DOHH2 (cell line): ENCODE results near the gene ADGRE1.

ENCODE experiments used
- H3F3A ChIP-seq: fragments of 200-600 bp; sonication (generic), shearing (Covaris generic); 2 replicates; pipeline ENCODE4 v1.6.0; 2016; ENCODE audit warnings: antibody characterized with exemption, mild to moderate bottlenecking; ENCODE audit not compliant: control insufficient read depth, insufficient read depth
- H3K27ac ChIP-seq: fragments of 200-600 bp; sonication (generic); 2 replicates; pipeline ENCODE4 v1.5.1; 2014; ENCODE audit warnings: low read depth, mild to moderate bottlenecking, low read length, moderate library complexity
- H3K27me3 ChIP-seq: fragments of 200-600 bp; sonication (generic); 2 replicates; pipeline ENCODE4 v1.6.1; 2014; ENCODE audit warnings: mild to moderate bottlenecking, low read length, mixed read lengths; ENCODE audit not compliant: control insufficient read depth
- H3K36me3 ChIP-seq: fragments of 200-600 bp; sonication (generic); 2 replicates; pipeline ENCODE4 v1.6.1; 2014; ENCODE audit warnings: mild to moderate bottlenecking, low read length, moderate library complexity, mixed read lengths; ENCODE audit not compliant: control insufficient read depth
- H3K4me1 ChIP-seq: fragments of 200-600 bp; sonication (generic); 2 replicates; pipeline ENCODE4 v1.6.1; 2014; ENCODE audit warnings: mild to moderate bottlenecking, low read length, mixed read lengths; ENCODE audit not compliant: control insufficient read depth
- H3K4me2 ChIP-seq: fragments of 200-600 bp; sonication (generic); 2 replicates; pipeline ENCODE4 v1.6.0; 2014; ENCODE audit warnings: mild to moderate bottlenecking, low read length, moderate library complexity
- H3K4me3 ChIP-seq: fragments of 200-600 bp; sonication (generic); 2 replicates; pipeline ENCODE4 v1.5.1; 2014; ENCODE audit warnings: mild to moderate bottlenecking, low read length, mixed read lengths
- H3K79me2 ChIP-seq: fragments of 200-600 bp; sonication (generic); 2 replicates; pipeline ENCODE4 v1.6.1; 2014; ENCODE audit warnings: mild to moderate bottlenecking, low read length, mixed read lengths; ENCODE audit not compliant: control insufficient read depth
- H3K9me2 ChIP-seq: fragments of 200-600 bp; sonication (generic); replicated peaks from 2 replicates; pipeline ENCODE4 v1.6.1; 2014; ENCODE audit warnings: mild to moderate bottlenecking, low read length, mixed read lengths; ENCODE audit not compliant: control insufficient read depth
- H3K9me3 ChIP-seq: fragments of 200-600 bp; sonication (generic); 2 replicates; pipeline ENCODE4 v1.6.1; 2014; ENCODE audit warnings: antibody characterized with exemption, low read length, mixed read lengths; ENCODE audit not compliant: control insufficient read depth, insufficient read depth
- H4K20me1 ChIP-seq: fragments of 200-600 bp; sonication (generic); 2 replicates; pipeline ENCODE4 v1.6.0; 2014; ENCODE audit warnings: low read depth, mild to moderate bottlenecking, antibody characterized with exemption, low read length, moderate library complexity; ENCODE audit not compliant: control insufficient read depth, insufficient read depth
- EZH2phosphoT487 ChIP-seq: fragments of 200-600 bp; sonication (generic); IDR thresholded peaks from 2 replicates; pipeline ENCODE4 v1.6.1; 2017; ENCODE audit warnings: borderline replicate concordance, mild to moderate bottlenecking, antibody characterized with exemption, low read length, moderate library complexity, mixed read lengths
- TF ChIP-seq, protein P1 (sequence below): fragments of 200-600 bp; sonication (generic); IDR thresholded peaks from one replicate; pipeline ENCODE4 v1.5.1; 2014; ENCODE audit warnings: antibody characterized with exemption, mild to moderate bottlenecking, low read depth, low read length; ENCODE audit not compliant: poor library complexity, severe bottlenecking

The ADGRE1 gene

DNA sequence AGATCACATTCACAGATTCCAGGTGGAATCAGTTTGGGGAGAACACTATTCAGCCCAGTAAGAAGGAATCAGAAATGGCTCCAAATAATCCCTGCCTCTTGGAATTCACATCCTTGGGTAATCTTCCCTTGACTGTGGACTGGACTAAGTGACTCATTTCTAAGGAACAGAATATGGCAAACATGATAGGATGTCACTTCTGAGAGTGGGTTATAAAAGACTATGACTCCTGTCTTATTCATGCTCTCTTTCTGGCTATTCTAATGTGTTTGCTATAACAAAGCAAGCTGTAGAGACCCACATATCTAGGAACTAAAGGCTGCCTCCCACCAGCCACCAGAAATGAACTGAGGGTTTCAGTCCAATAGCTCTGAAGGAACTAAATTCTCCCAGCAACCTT, 96.1 kb downstream of the ADGRE1 start:
- H3K27me3 ChIP-seq, result peaks cover 6% of the 10 kb centered on the region; the same call in 1 of the 2 replicates
- peaks cover 6% of the 10 kb centered on the region; the same call in 1 of the 2 replicates for H3K9me3 ChIP-seq

DNA sequence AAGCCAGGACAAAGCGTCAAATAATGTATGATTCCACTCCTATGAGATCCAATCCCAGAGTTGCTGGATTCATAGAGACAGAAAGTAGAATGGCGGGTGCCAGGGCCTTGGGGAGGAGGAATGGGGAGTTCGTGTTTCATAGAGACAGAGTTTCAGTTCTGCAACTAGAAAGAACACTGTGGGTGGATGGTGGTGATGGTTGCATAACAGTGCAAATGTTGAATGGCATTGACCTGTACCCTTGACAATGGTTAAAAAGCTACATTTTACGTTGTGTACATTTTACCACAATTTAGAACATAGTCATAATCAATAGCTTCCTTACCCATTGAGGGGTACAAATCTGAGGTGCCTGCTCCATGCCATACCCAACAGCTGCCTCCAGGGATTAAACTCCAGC, 100.5 kb downstream of the ADGRE1 start:
- no peaks in the 10 kb centered on the region for H3K79me2 ChIP-seq
- no peaks in the 10 kb centered on the region for H3F3A ChIP-seq
- no peaks in the 10 kb centered on the region for H4K20me1 ChIP-seq
- H3K27me3 ChIP-seq, result peaks cover 6% of the 10 kb centered on the region; the same call in 1 of the 2 replicates
- H3K4me1 ChIP-seq, result no peaks in the 10 kb centered on the region
- no peak overlapping the region for H3K27ac ChIP-seq
- no peaks in the 10 kb centered on the region for H3K9me2 ChIP-seq
- no peak overlapping the region for H3K4me3 ChIP-seq
- TF ChIP-seq, protein P1, sequence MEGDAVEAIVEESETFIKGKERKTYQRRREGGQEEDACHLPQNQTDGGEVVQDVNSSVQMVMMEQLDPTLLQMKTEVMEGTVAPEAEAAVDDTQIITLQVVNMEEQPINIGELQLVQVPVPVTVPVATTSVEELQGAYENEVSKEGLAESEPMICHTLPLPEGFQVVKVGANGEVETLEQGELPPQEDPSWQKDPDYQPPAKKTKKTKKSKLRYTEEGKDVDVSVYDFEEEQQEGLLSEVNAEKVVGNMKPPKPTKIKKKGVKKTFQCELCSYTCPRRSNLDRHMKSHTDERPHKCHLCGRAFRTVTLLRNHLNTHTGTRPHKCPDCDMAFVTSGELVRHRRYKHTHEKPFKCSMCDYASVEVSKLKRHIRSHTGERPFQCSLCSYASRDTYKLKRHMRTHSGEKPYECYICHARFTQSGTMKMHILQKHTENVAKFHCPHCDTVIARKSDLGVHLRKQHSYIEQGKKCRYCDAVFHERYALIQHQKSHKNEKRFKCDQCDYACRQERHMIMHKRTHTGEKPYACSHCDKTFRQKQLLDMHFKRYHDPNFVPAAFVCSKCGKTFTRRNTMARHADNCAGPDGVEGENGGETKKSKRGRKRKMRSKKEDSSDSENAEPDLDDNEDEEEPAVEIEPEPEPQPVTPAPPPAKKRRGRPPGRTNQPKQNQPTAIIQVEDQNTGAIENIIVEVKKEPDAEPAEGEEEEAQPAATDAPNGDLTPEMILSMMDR, result no peak
- no peak for TF ChIP-seq EZH2phosphoT487
- H3K36me3 ChIP-seq, result no peaks in the 10 kb centered on the region
- H3K4me2 ChIP-seq, result no peak overlapping the region
- H3K9me3 ChIP-seq, result 0 out of 2 replicates have a peak, but pooled peaks cover 4% of the 10 kb centered on the region

More for the DNA sequence above, 96.1 kb downstream of the ADGRE1 start:
- Histone ChIP-seq H3K79me2 (no peaks in the 10 kb centered on the region), H3K9me2 (no peaks in the 10 kb centered on the region), H3F3A (no peaks in the 10 kb centered on the region), H3K4me2 (no peak overlapping the region), H4K20me1 (no peaks in the 10 kb centered on the region), H3K4me1 (no peaks in the 10 kb centered on the region), H3K36me3 (no peaks in the 10 kb centered on the region), H3K27ac (no peak overlapping the region), H3K4me3 (no peak overlapping the region)
- TF ChIP-seq EZH2phosphoT487, result no peak

DNA sequence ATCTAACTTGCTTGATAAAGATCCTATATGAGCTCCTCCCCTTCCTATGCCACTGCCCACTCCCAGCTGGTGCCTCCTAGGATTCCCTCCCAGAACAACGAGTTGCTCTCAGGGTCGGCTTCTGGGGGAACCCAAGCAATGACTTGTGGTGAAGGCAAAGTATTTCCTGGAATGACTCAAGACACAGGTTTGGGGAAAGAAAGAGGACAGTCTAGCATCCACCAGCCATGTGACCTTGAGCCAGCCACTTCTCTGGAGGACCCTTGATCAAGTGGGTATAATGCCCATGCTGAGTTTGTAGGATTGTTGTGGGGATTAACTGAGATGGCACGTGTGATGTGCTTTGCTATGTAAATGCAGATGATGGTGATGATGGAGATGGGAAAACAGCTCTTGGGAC, 100.9 kb downstream of the ADGRE1 start:
- TF ChIP-seq, protein P1, result no peak
- TF ChIP-seq EZH2phosphoT487, result no peak
- Histone ChIP-seq H3K9me2 (no peaks in the 10 kb centered on the region), H3K27me3 (peaks cover 4% of the 10 kb centered on the region; the same call in 1 of the 2 replicates), H3K4me3 (no peak overlapping the region), H3K9me3 (0 out of 2 replicates have a peak, but pooled peaks cover 4% of the 10 kb centered on the region), H3K79me2 (no peaks in the 10 kb centered on the region), H3K36me3 (no peaks in the 10 kb centered on the region), H4K20me1 (no peaks in the 10 kb centered on the region), H3K4me2 (no peak overlapping the region), H3K4me1 (no peaks in the 10 kb centered on the region), H3F3A (no peaks in the 10 kb centered on the region), H3K27ac (no peak overlapping the region)
